HCT116 (cell line): ENCODE data around the gene SARS1. TPM values are rescaled to one million over a fixed set of nuclear protein-coding genes. Genes with fewer than 3 reads are reported as not detected.
A peak's percentile ranks its signal among the peaks of the same experiment; 100 is the strongest.

Source experiments
- ATAC-seq: fragments of 200-7000 bp; cut with Tn5 transposase; 2 replicates; pipeline ENCODE4 v1.9.1; 2020; ENCODE audit warnings: mild to moderate bottlenecking, moderate library complexity
- BruUV-seq: library from RNA; stranded (reverse); fragments of 400-500 nt; replicated peaks from 2 replicates; lab custom pipeline; 2021; lab: Mats Ljungman, UMichigan
- CTCF ChIA-PET: fragments of 300-600 bp; sonication (Branson Sonifier 250); formaldehyde crosslinking; loops from one replicate; lab custom pipeline; 2021; ENCODE audit warnings: antibody characterized with exemption; lab: Charles Lee
- POLR2A ChIA-PET: fragments of 300-600, 350-600 bp; sonication (Branson Sonifier 250); formaldehyde crosslinking; loops from one replicate; lab custom pipeline; 2021; ENCODE audit warnings: antibody characterized with exemption; lab: Charles Lee
- RAD21 ChIA-PET, 2 experiments: fragments of 300-600 bp; sonication (Branson Sonifier 250); formaldehyde crosslinking; loops; one replicate each; lab custom pipeline; 2023; ENCODE audit warnings: low total read pairs in 2 of 2; ENCODE audit not compliant: uncharacterized antibody in 2 of 2, unreplicated experiment in 2 of 2, low non-redundant PET in 1 of 2; lab: Charles Lee
- DNase-seq: peaks from one replicate; pipeline ENCODE4 v3.0.0-alpha.2; 2010; ENCODE audit warnings: low read depth, low spot score
- H2AFZ ChIP-seq: fragments of 200-600 bp; shearing (Covaris generic), sonication (generic); 2 replicates; pipeline ENCODE4 v1.6.1; 2017; ENCODE audit warnings: low read depth, mixed run types, mixed read lengths, antibody characterized with exemption, low read length; ENCODE audit not compliant: poor library complexity, severe bottlenecking
- H3K27ac ChIP-seq: 2 replicates; pipeline ENCODE4 v1.5.1; 2012; ENCODE audit warnings: low read depth, low read length
- H3K27me3 ChIP-seq: fragments of 200-600 bp; sonication (generic); 2 replicates; pipeline ENCODE4 v1.6.1; 2016; ENCODE audit warnings: mixed run types, low read length, mixed read lengths; ENCODE audit not compliant: insufficient read depth
- H3K36me3 ChIP-seq, 2 experiments: fragments of 200-500 bp in 1 of 2; fragments of 200-600 bp in 1 of 2; sonication (Bioruptor generic) in 1 of 2; sonication (generic) in 1 of 2; 2 replicates each; pipeline versions ENCODE4 v1.5.1 to v1.6.1; 2014 to 2016; ENCODE audit warnings: low read length in 2 of 2, inconsistent platforms in 1 of 2, mixed read lengths in 1 of 2, mixed run types in 1 of 2; ENCODE audit not compliant: insufficient read depth in 2 of 2, control insufficient read depth in 1 of 2
- H3K4me1 ChIP-seq, 2 experiments: fragments of 200-600 bp in 1 of 2; sonication (generic) in 1 of 2; 2 replicates each; pipeline versions ENCODE4 v1.5.1 to v1.6.1; 2012 to 2017; ENCODE audit warnings: low read length in 2 of 2, inconsistent platforms in 1 of 2, mild to moderate bottlenecking in 1 of 2, mixed read lengths in 1 of 2, mixed run types in 1 of 2, moderate library complexity in 1 of 2; ENCODE audit not compliant: insufficient read depth in 2 of 2, control insufficient read depth in 1 of 2
- H3K4me2 ChIP-seq: fragments of 200-600 bp; sonication (generic); 2 replicates; pipeline ENCODE4 v1.6.1; 2017; ENCODE audit warnings: mixed run types, low read length, mixed read lengths
- H3K4me3 ChIP-seq, 2 experiments: fragments of 200-600 bp in 1 of 2; sonication (generic) in 1 of 2; replicated peaks in 1 of 2; 2 replicates each; pipeline ENCODE4 v1.5.1; 2011 to 2016; ENCODE audit warnings: low read length in 2 of 2, control low read depth in 1 of 2, low read depth in 1 of 2, mild to moderate bottlenecking in 1 of 2, mixed read lengths in 1 of 2, mixed run types in 1 of 2
- H3K79me2 ChIP-seq: fragments of 200-600 bp; sonication (generic); 2 replicates; pipeline ENCODE4 v1.6.1; 2017; ENCODE audit warnings: mild to moderate bottlenecking, mixed run types, low read length, moderate library complexity, mixed read lengths; ENCODE audit not compliant: insufficient read depth
- H3K9ac ChIP-seq: fragments of 200-600 bp; sonication (generic); 2 replicates; pipeline ENCODE4 v1.6.1; 2016; ENCODE audit warnings: low read length, mixed read lengths
- H3K9me2 ChIP-seq: fragments of 200-600 bp; sonication (generic), shearing (Covaris generic); 2 replicates; pipeline ENCODE4 v1.6.1; 2017; ENCODE audit warnings: mixed run types, mild to moderate bottlenecking, moderate library complexity; ENCODE audit not compliant: insufficient read depth
- H3K9me3 ChIP-seq, 2 experiments: fragments of 200-500 bp in 1 of 2; fragments of 200-600 bp in 1 of 2; sonication (Bioruptor generic) in 1 of 2; sonication (generic) in 1 of 2; 2 replicates each; pipeline ENCODE4 v1.6.1; 2014 to 2017; ENCODE audit warnings: low read length in 2 of 2, mixed read lengths in 2 of 2, inconsistent platforms in 1 of 2, low read depth in 1 of 2, mild to moderate bottlenecking in 1 of 2, mixed run types in 1 of 2, moderate library complexity in 1 of 2; ENCODE audit not compliant: control insufficient read depth in 1 of 2, insufficient read depth in 1 of 2
- H4K20me1 ChIP-seq: fragments of 200-600 bp; sonication (generic), shearing (Covaris generic); 2 replicates; pipeline ENCODE4 v1.6.1; 2017; ENCODE audit warnings: mixed run types, mild to moderate bottlenecking, moderate library complexity; ENCODE audit not compliant: insufficient read depth
- CEBPB ChIP-seq: IDR thresholded peaks from 2 replicates; pipeline ENCODE4 v1.6.1; 2012; ENCODE audit warnings: low read depth
- EGR1 ChIP-seq: IDR thresholded peaks from 2 replicates; pipeline ENCODE4 v1.6.1; 2012; ENCODE audit warnings: low read depth
- ELF1 ChIP-seq: IDR thresholded peaks from 2 replicates; pipeline ENCODE4 v1.6.1; 2012; ENCODE audit warnings: low read depth, borderline replicate concordance
- FOSL1 ChIP-seq: IDR thresholded peaks from 2 replicates; pipeline ENCODE4 v1.6.1; 2012; ENCODE audit warnings: low read depth
- MAX ChIP-seq: IDR thresholded peaks from 2 replicates; pipeline ENCODE4 v1.6.1; 2012
- POLR2A ChIP-seq: IDR thresholded peaks from 2 replicates; pipeline ENCODE4 v1.7.0; 2011; ENCODE audit warnings: borderline replicate concordance; ENCODE audit not compliant: insufficient read depth, insufficient read length; ENCODE audit errors: extremely low read depth
- POLR2AphosphoS5 ChIP-seq: IDR thresholded peaks from 2 replicates; pipeline ENCODE4 v1.6.1; 2011; ENCODE audit warnings: mild to moderate bottlenecking, low read depth, low read length, moderate library complexity
- SIN3A ChIP-seq: IDR thresholded peaks from 2 replicates; pipeline ENCODE4 v1.6.1; 2012; ENCODE audit warnings: low read depth
- ZBTB33 ChIP-seq: IDR thresholded peaks from 2 replicates; pipeline ENCODE4 v1.6.1; 2011; ENCODE audit warnings: mild to moderate bottlenecking, low read length, moderate library complexity; ENCODE audit not compliant: insufficient replicate concordance; ENCODE audit errors: extremely low read depth
- ZNF274 ChIP-seq: fragments of 200-500 bp; sonication (Bioruptor generic); IDR thresholded peaks from 2 replicates; pipeline ENCODE4 v1.6.1; 2014; ENCODE audit warnings: mild to moderate bottlenecking, low read depth, low read length, inconsistent platforms
- intact Hi-C: fragments of 100-400 bp; cut with micrococcal nuclease; formaldehyde crosslinking; loops from 2 replicates; pipeline ENCODE4 v1.10.0; 2022
- total RNA-seq: library from RNA; stranded (reverse); gene quantifications from one replicate; pipeline ENCODE4 v1.2.1, GENCODE V29; 2021; ENCODE audit not compliant: unreplicated experiment
- TF ChIP-seq, protein P1 (sequence below), 3 experiments: fragments of 200-600 bp in 1 of 3; sonication (generic) in 1 of 3; IDR thresholded peaks in 2 of 3; conservative IDR thresholded peaks in 1 of 3; 2 replicates each; pipeline ENCODE4 v1.5.1; 2012 to 2017; ENCODE audit warnings: low read depth in 2 of 3, low read length in 2 of 3, antibody characterized with exemption in 1 of 3, borderline replicate concordance in 1 of 3, control low read depth in 1 of 3, mild to moderate bottlenecking in 1 of 3, mixed read lengths in 1 of 3, mixed run types in 1 of 3, moderate library complexity in 1 of 3; ENCODE audit not compliant: insufficient read depth in 1 of 3

SARS1 gene
- total RNA-seq, 1 experiment from 2014 or later = 206 TPM

GRCh38 chr1:109248797-109249629 lies 35.3 kb downstream of the SARS1 start, which contains the start of gene CELSR2:
CELSR2 (plus strand) TSS chr1:109249539; CDS start chr1:109250080, 541 bp downstream.
- Histone ChIP-seq H2AFZ (peak within 1 kb of the TSS; percentile 59), H3K4me2 (peak within 1 kb of the TSS; percentile 76), H3K9me3 (no peaks in the 10 kb centered on the region), H3K27me3 (no peaks in the 10 kb centered on the region), H4K20me1 (no peaks in the 10 kb centered on the region), H3K36me3 (no peaks in the 10 kb centered on the region), H3K79me2 (no peaks in the 10 kb centered on the region), H3K9ac (peak within 1 kb of the TSS; percentile 50), H3K4me3 (peak within 1 kb of the TSS; percentile 36 to 53)
- no TSS peak for BruUV-seq
- CTCF ChIA-PET = interaction anchor here (1.3 to 1.7 kb wide), 3 partner anchors 10 to 284 kb away, joined by 4 to 6 read pairs (median 4); no protein-coding TSS in a partner anchor
- RAD21 ChIA-PET = no interaction called here
- peak; percentile 94 for ATAC-seq
- no peak for TF ChIP-seq FOSL1
- TF ChIP-seq, protein P1, sequence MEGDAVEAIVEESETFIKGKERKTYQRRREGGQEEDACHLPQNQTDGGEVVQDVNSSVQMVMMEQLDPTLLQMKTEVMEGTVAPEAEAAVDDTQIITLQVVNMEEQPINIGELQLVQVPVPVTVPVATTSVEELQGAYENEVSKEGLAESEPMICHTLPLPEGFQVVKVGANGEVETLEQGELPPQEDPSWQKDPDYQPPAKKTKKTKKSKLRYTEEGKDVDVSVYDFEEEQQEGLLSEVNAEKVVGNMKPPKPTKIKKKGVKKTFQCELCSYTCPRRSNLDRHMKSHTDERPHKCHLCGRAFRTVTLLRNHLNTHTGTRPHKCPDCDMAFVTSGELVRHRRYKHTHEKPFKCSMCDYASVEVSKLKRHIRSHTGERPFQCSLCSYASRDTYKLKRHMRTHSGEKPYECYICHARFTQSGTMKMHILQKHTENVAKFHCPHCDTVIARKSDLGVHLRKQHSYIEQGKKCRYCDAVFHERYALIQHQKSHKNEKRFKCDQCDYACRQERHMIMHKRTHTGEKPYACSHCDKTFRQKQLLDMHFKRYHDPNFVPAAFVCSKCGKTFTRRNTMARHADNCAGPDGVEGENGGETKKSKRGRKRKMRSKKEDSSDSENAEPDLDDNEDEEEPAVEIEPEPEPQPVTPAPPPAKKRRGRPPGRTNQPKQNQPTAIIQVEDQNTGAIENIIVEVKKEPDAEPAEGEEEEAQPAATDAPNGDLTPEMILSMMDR (IDR thresholded peaks at IDR 0.05 in 2 of 3, conservative IDR thresholded peaks at IDR 0.05 in 1 of 3; ENCODE audit: borderline replicate concordance in 1 of 3, insufficient read depth in 1 of 3, low read depth in 2 of 3, low read length in 2 of 3) = no peak
- TF ChIP-seq ZNF274 = no peak
- no peak for TF ChIP-seq POLR2A
- TF ChIP-seq EGR1 = no peak
- TF ChIP-seq MAX = peak; percentile 67
- no peak for TF ChIP-seq SIN3A
- TF ChIP-seq POLR2AphosphoS5 = peak; percentile 62
- no peak for TF ChIP-seq CEBPB
- no peak for TF ChIP-seq ZBTB33
- no peak for TF ChIP-seq ELF1
- TF ChIP-seq, all 23 proteins: peak for 2
- Histone ChIP-seq H3K27ac (peak within 1 kb of the TSS; percentile 43; the same call in 1 of the 2 replicates), H3K9me2 (no peaks in the 10 kb centered on the region), H3K4me1 (peaks cover 5 to 16% of the 10 kb centered on the region in 2 experiments; a peak in 3 of 4 replicates)
- POLR2A ChIA-PET = interaction anchor here (1.1 to 1.6 kb wide), 2 partner anchors 8 to 10 kb away, joined by 3 to 6 read pairs; no protein-coding TSS in a partner anchor
- peak; percentile 38 for DNase-seq
- intact Hi-C loops = loop anchor here (1.0 kb wide), 1 partner anchor 8 kb away; no protein-coding TSS in a partner anchor
